GM18498 (cell line): ENCODE results near the gene MTFR2.
"Not testable (repeated sequence)": the region's sequence is repeated elsewhere in the genome, so short reads cannot be mapped to it uniquely, and the experiment has no call there.

Experiments used
- ATAC-seq: cut with Tn5 transposase; IDR thresholded peaks from one replicate; pipeline ENCODE4 v1.9.1; 2021; ENCODE audit warnings: mild to moderate bottlenecking, moderate library complexity; ENCODE audit not compliant: unreplicated experiment

MTFR2 gene

DNA sequence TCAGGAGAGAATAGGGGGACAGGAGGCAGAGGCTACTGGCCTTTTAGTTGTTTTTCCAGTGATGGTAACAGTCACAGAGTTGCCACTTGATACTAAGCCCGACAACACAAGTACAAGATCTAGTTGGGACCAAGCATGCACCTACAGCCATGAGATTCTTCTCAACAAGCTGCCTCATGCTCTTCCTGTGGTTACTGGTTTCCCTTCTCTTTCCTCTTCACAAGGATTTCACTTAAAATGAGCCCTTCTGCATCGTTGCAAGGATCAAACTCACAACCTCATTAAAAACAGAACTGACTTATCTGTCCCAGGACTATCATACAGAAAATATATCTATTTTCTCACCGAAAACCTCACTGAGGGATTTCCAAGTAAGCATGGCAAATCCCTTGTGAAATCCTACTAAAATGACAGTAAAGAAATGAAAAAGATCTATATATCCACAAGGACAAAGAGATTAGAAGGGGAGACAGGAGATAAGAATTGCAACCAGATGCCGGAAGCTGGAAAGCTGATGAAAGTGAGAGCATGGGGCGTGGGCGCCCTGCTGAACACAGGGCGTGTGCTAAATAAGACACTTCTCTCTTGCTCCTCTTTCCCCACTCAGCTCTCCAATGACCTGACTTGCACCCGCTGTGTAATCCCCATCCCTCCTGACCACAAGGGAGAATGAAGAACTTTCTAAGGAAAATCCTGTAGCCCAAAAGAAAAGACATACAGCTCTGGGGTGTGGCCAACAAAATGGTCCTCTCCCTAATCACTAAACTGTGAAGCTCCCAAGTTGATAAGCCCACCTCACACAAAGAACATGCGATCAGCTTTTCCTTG lies 13.4 kb downstream of the MTFR2 start:
- ATAC-seq, result no peak

DNA sequence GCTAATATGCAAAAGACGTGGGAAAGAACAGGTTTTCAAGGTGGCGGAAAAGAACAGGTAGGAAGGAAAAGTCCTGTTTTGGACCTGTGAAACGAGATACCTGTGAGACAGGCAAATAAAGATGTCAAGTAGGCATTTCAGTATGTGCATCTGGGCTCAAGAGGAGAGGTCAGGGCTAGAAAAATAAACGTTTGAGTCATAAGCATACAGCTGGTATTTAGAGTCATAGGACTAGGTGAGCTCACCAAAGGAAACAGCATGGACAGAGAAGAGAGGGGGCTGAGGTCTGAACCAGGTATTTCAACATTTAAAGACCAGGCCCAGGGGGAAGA lies 14.9 kb downstream of the MTFR2 start:
- no peak for ATAC-seq

DNA sequence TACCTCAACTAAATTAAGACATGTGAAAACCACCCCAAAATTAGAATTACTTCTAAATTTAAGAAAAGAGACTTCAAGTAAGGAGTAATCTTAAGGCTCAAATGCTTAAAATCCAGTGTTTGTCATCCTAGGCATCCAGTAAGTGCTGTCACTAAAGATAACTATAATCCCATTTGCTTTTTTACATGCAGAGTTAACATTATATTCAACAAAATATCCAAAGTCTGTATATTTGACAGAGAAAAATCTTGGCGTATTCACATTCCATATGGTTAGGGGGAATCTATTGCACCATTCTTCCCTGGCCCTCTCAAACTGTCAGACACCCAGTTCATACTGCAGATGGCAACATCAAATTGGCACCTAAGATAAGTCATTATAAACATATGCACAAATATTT lies 17.4 kb downstream of the MTFR2 start:
- no peak for ATAC-seq

DNA sequence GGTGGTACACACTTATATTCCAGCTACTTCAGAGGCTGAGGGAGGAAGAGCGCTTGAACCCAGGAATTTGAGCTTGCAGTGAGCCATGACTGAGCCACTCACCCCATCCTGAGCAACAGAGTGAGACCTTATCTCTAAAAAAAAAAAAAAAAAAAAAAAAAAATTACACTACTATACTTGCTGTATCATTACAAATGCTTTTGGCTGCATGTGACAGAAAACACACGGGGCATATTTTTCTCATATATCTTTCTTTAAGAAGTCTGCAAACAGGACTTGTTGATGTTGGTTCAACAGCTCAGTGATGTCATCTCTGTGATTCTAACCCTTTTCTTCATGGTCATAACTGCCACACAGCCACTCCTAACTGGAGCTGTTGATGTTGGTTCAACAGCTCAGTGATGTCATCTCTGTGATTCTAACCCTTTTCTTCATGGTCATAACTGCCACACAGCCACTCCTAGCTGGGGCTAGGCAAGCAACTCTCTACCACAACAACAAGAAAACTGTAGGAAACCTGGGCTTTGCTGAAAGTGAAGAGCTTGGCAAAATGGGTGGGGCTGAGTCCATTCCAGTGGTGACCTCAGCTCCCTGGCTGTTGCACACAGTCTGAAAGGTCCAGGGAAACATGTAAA lies 19.8 kb downstream of the MTFR2 start:
- no peak for ATAC-seq

DNA sequence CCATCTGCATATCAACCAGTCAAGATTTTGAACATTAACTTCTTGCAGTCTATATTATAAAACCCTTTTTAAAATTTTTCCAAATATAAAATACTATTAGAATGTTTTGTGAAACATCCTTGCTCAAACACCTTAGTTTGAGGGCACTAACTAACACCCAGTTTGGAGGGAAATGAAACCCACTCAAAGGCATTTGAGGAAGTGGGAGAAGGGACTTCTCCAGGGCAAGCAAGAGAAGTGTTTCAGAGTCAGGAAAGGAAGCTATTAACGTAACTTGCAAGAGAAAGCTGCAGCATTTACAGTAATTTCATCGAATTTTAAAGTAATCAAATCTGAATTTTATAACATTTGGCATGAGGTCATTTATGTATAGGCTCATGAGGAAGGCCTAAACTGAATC lies 21.3 kb downstream of the MTFR2 start:
- ATAC-seq, result no peak

DNA sequence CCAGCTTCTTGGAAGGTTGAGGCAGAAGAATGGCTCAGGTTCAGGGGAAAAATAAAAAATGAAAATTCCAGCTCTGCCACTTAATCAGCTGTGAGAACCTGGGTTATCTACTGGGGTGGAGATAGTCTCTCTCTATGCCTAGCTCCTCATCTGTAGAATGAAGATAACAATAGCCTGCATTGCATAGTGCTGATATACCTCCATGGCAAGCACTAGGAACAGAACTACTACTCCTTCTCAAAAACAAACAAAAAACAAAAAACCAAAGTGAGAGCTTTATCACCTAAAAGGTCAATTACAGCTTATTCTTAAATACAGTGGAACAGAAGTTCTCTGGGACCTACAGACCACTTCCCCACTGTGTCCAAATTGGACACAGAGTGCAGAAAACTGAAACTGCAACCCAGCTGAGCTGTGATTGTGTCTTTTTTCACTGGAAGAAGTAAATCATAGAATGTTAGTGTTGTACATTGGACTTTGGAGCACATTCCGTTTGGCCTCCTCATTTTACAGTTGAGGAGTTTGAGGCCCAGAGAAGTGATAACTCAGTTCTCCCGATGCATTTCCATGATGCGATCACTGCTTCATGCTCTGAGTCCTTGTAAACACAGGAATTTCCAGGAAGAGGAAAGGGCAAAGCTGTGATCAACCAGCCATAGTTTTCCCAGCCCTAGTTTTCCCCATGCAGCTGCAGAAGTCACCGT lies 23.3 kb downstream of the MTFR2 start:
- ATAC-seq, result peak; percentile 17

DNA sequence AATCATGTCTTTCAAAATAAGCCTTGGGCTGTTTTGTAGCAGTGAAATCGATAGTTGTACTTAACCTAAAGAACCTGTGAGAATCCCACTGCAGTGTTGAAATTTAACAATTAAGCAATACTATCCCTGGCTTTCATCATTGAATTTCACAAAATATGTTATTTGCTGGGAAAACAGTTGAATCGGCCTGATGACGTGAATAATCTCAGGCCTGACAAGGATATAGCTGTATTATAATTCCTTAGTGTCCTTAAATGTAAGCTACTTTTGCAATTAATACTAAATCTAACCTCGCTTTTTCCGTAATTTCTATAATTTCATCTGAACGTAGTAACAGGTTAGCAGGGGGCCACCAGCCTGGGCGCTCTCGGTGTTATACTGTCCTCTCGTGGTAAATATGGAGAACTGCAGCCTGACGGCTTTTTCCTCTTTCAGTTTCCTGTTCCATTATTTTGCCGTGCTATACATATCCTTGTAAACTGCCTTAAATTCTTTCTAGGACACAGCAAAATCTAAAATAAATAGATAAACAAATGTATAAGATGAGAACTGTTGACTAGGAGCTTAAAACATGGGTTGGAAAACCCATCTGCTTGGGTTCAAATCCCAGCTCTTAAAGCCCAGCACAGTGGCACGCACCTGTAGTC lies 24.0 kb downstream of the MTFR2 start:
- peak; percentile 81 for ATAC-seq

DNA sequence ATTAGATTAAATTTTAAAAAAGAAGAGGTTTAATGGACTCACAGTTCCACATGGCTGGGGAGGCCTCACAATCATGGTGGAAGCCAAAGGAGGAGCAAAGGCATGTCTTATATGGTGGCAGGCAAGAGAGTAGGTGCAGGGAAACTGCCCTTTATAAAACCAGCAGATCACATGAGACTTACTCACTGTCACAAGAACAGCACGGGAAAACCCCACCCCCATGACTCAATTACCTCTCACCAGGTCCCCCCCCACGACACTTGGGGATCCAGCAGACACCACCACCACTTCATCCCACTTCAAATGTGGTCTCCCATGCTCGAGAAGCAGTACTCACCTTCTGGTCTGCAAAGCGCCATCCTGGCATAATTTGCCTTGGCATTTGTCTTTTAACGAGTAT lies 24.6 kb downstream of the MTFR2 start:
- no peak for ATAC-seq

DNA sequence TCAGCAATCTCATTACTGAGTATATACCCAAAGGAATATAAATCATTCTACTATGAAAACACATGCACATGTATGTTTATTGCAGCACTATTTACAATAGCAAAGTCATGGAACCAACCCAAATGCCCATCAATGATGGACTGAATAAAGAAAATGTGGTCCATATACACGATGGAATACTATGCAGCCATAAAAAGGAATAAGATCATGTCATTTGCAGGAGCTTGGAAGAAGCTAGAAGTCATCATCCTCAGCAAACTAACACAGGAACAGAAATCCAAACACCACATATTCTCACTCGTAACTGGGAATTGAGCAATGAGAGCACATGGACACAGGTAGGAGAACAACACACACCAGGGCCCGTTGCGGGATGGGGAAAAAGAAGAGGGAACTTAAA lies 25.1 kb downstream of the MTFR2 start:
- ATAC-seq, result not testable (repeated sequence)

DNA sequence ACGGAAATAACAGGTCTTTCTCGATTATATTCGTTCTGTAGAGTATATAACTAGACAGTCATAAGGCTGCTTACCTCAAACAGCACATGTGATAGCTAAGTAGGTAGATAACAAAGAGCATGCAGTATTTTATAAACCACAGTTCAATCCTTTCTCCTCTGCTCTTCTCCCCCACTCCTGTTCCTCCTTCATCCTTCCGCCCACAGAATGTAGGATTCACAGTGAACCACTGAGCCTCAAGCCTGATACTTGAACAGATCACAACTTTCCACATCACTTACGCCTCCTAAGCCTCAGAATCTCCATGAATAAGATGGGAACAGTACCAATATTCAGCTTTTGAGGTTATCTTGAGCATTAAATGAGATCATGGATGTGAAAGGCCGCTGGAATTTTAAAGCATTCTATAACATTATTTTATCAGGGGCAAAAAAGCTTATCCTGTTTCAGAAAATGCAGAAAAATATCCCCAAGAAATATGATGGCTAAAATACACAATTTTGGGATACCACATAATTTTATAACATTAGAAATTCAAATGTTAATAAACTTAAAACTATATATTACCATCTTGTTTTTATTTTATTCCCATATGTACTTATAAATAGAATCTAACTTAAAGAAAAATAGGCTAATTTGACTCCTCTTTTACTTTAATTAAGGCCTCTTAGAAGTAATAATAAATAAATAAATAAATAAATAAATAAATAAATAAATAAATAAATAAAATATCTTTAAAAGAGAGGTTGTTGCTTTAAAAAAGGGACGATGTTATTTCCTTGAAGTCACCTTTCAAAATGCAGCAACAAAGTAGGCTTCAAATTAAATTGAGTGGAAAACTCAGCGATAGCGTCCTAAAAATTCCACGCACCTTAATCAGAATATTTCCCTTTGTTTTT lies 33.4 kb downstream of the MTFR2 start:
- ATAC-seq, result no peak

DNA sequence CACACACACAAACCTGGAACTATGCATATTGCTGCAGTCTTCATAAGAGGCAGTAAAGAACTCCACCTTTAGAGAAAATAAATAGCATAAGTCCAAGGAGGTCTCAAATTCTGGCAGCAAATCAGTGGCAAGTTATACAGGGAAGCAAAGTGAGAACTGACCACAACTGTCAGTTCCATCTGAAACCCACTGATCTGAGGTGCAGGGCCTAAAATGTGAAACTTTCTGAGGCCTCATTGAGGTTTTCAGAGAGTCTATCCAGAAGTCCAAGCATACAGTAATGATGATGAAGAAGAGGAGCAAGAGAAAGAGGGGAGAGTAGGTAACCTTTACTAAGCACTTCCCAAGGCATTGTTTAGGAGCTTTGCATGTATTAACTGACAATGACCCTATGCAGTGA lies 36.3 kb downstream of the MTFR2 start:
- ATAC-seq, result no peak

DNA sequence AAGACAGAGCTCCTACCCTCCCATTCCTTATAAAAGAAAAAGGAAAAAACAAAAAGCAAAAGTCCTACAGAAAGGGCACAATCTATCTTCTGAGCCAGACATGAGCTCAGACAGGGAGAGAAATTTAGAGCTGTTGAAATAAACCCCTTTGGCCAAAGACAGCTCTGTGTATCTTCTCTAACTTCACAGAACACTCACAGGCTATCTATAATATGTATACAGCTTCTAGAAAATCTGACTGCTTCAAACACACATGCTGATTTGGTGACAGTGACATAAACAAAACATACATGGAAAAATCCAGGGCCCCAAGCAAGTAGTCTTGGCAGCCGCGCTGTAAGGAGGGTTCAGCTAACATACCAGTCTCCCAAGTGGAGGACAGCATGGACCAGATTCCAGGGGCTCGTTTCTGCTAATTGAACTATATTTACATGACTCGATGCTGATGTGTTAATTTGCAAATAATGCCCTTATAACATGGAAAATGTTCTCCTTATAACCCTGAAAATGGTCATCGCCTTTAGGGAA lies 37.0 kb downstream of the MTFR2 start:
- ATAC-seq, result no peak

DNA sequence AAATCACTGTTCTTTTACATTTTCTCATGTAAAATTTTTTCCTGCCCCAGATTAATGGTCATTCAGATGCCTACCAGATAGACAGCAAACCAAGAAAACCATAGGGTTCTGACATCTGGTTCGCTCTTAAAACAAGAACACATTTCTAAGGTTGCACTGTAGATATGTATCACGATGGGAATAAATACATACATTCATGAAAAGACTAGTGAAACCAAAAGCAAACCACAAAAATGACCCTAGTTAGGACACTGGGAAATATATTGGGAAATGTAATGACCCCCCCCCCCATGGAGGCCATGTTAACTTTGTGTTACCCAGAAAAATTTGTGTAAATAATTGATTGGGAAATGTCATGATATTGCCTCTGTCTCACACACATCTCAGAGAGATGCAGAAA lies 37.5 kb downstream of the MTFR2 start:
- no peak for ATAC-seq

DNA sequence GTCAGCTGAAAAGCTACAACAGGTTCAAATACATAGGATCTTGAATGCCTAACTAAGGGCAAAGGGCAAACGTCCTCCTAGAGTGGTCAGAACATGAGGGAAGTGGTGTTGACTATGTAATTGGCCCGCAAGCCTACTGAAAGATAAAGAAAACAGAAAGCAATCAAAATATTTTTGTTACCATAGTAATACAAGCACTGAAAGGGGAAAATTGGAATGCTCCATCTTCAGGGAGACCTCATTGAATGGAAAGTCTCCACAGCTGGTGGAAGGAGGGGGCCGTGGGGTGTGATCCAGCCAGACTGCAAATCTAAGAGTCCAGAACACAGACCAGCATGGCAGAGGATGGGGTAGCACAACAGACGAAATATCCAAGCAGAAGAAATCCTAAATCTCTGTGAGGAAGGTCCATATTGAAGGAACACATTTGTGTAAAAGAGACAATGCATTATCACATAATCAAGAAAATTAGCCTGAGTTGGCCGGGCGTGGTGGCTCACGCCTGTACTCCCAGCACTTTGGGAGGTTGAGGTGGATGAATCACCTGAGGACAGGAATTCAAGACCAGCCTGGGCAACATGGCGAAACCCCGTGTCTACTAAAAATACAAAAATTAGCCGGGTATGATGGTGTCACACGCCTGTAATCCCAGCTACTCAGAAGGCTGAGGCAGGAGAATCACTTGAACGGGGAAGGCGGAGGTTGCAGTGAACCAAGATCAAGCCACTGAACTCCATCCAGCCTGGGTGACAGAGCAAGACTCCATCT lies 39.5 kb downstream of the MTFR2 start:
- no peak for ATAC-seq

DNA sequence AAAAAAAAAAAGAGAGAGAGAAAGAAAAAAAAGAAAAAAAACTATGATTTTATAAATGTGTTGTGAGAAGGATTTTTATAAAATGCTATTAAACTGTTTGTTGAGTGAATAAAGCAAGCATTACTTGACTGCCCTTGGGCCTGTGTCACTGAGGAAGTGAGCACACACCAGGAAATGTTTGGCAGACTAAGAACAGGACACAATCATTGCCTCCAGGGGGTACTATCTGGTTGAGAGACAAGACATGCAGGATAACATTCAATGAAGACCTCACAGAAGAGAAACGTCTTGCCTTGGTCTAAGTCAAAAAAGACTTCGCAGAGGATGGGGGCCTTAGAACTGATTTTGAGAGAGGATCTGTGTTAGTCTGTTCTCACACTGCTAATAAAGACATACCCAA lies 40.6 kb downstream of the MTFR2 start:
- no peak for ATAC-seq

DNA sequence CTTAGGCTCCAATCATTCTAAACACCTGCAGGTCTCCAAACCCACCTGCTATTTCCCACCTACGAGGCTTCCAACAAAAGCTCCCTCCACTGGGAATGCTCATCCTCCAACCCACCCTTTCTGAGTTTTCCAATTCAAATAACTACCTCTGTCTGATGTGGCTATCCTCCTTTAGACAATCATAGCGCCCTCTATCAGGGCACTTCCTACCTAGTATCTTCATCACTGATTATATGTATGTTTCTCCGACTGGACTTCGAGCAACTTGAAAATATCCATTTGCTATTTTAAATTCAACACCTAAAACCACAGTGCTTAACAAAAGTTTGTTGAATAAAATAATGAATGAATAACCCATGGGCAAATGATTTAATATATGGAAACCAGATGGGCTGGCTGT lies 41.3 kb downstream of the MTFR2 start:
- no peak for ATAC-seq

DNA sequence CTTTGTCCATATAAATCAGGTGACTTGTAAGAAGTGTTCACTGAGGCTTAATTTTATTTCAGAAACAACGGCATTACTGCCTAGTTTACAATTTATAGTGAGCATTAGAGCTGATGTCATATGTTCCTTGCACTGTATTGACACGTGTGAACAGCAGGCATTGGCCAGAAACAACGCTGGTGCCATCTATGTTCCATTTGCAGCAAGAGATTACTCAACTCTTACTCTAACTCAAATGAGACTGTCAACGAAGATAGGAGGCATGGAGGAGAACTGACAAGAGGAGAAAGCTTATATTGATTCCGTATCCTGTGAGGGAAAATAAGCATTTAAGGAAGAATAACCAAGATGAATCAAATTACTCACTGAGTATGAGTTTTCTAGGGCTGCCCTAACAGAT lies 48.4 kb downstream of the MTFR2 start:
- no peak for ATAC-seq

DNA sequence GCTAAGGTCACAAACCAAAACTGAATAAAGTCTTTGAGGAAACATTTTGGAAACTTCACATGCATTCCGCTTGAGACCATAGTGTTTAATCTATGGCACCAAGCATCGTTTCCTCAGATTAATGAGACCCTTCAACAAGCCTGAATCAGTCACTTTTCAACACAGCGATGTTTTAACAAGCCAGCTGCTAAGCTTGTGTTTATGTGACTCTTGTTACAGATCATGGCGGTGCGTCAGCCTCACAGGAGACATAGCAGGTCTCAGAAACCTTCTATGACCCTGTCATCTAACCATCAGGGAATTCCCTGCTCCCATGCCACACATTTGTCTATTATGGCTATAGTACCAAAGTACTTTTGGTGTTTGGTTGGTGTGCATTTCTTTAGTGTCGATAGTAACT lies 57.2 kb downstream of the MTFR2 start:
- no peak for ATAC-seq

DNA sequence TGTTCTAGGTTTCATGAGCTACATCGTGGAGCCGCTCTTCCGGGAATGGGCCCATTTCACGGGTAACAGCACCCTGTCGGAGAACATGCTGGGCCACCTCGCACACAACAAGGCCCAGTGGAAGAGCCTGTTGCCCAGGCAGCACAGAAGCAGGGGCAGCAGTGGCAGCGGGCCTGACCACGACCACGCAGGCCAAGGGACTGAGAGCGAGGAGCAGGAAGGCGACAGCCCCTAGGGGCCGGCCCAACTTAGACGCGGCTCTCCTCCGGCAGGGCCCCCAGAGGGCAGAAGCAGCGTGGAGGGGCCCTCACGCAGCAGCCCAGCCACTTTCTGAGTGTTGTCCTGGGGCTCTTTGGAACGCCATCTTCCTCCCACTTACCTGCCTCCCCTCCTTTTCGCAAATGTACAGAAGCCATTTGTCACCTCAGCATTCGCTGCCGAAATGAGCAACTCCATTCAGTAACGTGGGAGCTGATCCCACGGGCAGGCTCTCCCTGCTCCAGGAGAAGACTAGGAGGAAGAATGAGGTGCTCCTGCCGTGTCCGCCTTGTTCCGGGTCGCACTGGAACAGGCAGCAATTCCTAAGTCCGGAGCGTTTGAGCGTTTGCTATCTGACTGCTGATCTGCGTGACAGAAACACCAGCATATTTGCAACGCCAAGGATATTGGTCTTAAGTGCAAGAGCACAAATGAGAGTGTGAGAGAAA lies 58.4 kb downstream of the MTFR2 start:
- no peak for ATAC-seq
